ENCODE results near the gene NKD1. TPM values are rescaled to one million over a fixed set of nuclear protein-coding genes. Genes with fewer than 3 reads are reported as not detected.

The NKD1 gene
- total RNA-seq, 4 donors from 2014 or later, result 37.1 to 87.8 (median 54.1) TPM

- H3K27me3 ChIP-seq, result no peaks in the 10 kb centered on the region
- no peak overlapping the region for H3K4me3 ChIP-seq
- intact Hi-C loops (cut with DNase I), result loop anchor here (10.0 kb wide), 1 partner anchor 132 kb away; no protein-coding TSS in a partner anchor
- TF ChIP-seq CTCF (IDR thresholded peaks at IDR 0.05), result no peak
- no peak for TF ChIP-seq EP300 (IDR thresholded peaks at IDR 0.05)
- no peak for TF ChIP-seq POLR2AphosphoS5 (IDR thresholded peaks at IDR 0.05)
- TF ChIP-seq POLR2A (IDR thresholded peaks at IDR 0.05; ENCODE audit: low read depth), result no peak
- peaks cover 0 to 27% (median 16%) of the 10 kb centered on the region in 4 donors for H3K9me3 ChIP-seq
- H3K36me3 ChIP-seq, result no peaks in the 10 kb centered on the region
- DNase-seq (ENCODE audit: extremely low spot score), result no peak
- no peaks in the 10 kb centered on the region for H3K4me1 ChIP-seq
- no peak overlapping the region for H3K27ac ChIP-seq (replicated peaks in 1 of 4)
Measured at GRCh38 chr16:50516401-50516800, 31.8 kb upstream of the NKD1 start.

GRCh38 chr16:50516890-50517289 is 31.3 kb upstream of the NKD1 start:
- intact Hi-C loops (cut with DNase I), result loop anchor here (10.0 kb wide), 1 partner anchor 132 kb away; no protein-coding TSS in a partner anchor
- TF ChIP-seq POLR2AphosphoS5 (IDR thresholded peaks at IDR 0.05), result no peak
- no peak for TF ChIP-seq CTCF (IDR thresholded peaks at IDR 0.05)
- no peak for TF ChIP-seq EP300 (IDR thresholded peaks at IDR 0.05)
- TF ChIP-seq POLR2A (IDR thresholded peaks at IDR 0.05; ENCODE audit: low read depth), result no peak
- Histone ChIP-seq H3K9me3 (peaks cover 0 to 27% (median 16%) of the 10 kb centered on the region in 4 donors), H3K4me1 (no peaks in the 10 kb centered on the region), H3K36me3 (no peaks in the 10 kb centered on the region), H3K27ac (replicated peaks in 1 of 4) (no peak overlapping the region), H3K4me3 (no peak overlapping the region), H3K27me3 (no peaks in the 10 kb centered on the region)
- WGBS, result 91% methylated on average over 1 of the region's 1 CpG
- no peak for DNase-seq (ENCODE audit: extremely low spot score)

- Histone ChIP-seq H3K9me3 (peaks cover 0 to 27% (median 14%) of the 10 kb centered on the region in 4 donors), H3K27ac (replicated peaks in 1 of 4) (no peak overlapping the region), H3K27me3 (peaks cover 0 to 5% (median 0%) of the 10 kb centered on the region in 4 donors), H3K4me3 (no peak overlapping the region), H3K4me1 (no peaks in the 10 kb centered on the region), H3K36me3 (no peaks in the 10 kb centered on the region)
- TF ChIP-seq POLR2A (IDR thresholded peaks at IDR 0.05; ENCODE audit: low read depth), result no peak
- no peak for TF ChIP-seq CTCF (IDR thresholded peaks at IDR 0.05)
- TF ChIP-seq POLR2AphosphoS5 (IDR thresholded peaks at IDR 0.05), result no peak
- no peak for TF ChIP-seq EP300 (IDR thresholded peaks at IDR 0.05)
- 60% methylated on average over 1 of the region's 2 CpGs for WGBS
- no peak for DNase-seq (ENCODE audit: extremely low spot score)
- intact Hi-C loops (cut with DNase I), result loop anchor here (10.0 kb wide), 1 partner anchor 133 kb away; no protein-coding TSS in a partner anchor
Measured at GRCh38 chr16:50517450-50518252, 30.5 kb upstream of the NKD1 start.

DNA sequence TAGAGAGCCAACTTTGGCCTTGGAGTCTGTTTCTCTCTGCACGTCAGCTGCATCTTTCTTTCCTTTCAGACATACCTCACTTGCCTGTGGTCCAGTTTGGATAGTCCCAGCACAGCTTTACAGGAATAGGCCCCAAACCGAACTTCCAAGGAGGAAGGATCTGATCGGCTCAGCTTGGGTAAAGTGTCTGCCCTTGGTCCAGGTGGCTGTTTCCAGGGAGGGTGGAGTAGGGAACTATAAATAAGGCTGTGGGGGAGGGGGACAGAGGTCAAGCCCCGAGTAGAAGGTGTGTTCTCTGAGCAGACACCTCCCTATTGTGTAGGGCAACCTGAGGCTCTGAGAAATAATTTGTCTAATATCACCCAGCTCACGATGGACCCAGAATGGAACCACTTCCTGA is 29.2 kb upstream of the NKD1 start:
- Histone ChIP-seq H3K4me1 (no peaks in the 10 kb centered on the region), H3K9me3 (peaks cover 0 to 27% (median 14%) of the 10 kb centered on the region in 4 donors), H3K4me3 (no peak overlapping the region), H3K27ac (replicated peaks in 1 of 4) (no peak overlapping the region), H3K36me3 (no peaks in the 10 kb centered on the region), H3K27me3 (peaks cover 0 to 5% (median 0%) of the 10 kb centered on the region in 4 donors)
- no peak for DNase-seq (ENCODE audit: extremely low spot score)
- intact Hi-C loops (cut with DNase I), result loop anchor here (10.0 kb wide), 1 partner anchor 134 kb away; no protein-coding TSS in a partner anchor
- TF ChIP-seq POLR2AphosphoS5 (IDR thresholded peaks at IDR 0.05) (no peak), EP300 (IDR thresholded peaks at IDR 0.05) (no peak), POLR2A (IDR thresholded peaks at IDR 0.05; ENCODE audit: low read depth) (no peak), CTCF (IDR thresholded peaks at IDR 0.05) (no peak)
- 66% methylated on average over 5 of the region's 5 CpGs for WGBS
